RWPE2 (cell line): ENCODE measurements around the gene ILK.
A peak's percentile ranks its signal among the peaks of the same experiment; 100 is the strongest.

Source experiments
- ATAC-seq: fragments of 200-7000 bp; cut with Tn5 transposase; 3 replicates; pipeline ENCODE4 v1.9.1; 2021; ENCODE audit warnings: low read depth
- DNase-seq: peaks from one replicate; pipeline ENCODE4 v3.0.0-alpha.2; 2020; ENCODE audit warnings: low spot score
- H3K27ac ChIP-seq: fragments of 450-650 bp; 2 replicates; pipeline ENCODE4 v1.5.1; 2017; ENCODE audit warnings: mild to moderate bottlenecking; ENCODE audit not compliant: poor library complexity, severe bottlenecking
- H3K27me3 ChIP-seq: fragments of 250-450 bp; sonication (Bioruptor Pico); 2 replicates; pipeline ENCODE4 v1.5.1; 2021; ENCODE audit warnings: mild to moderate bottlenecking, moderate library complexity; ENCODE audit not compliant: insufficient read depth, poor library complexity, severe bottlenecking
- H3K36me3 ChIP-seq: fragments of 250-450 bp; sonication (Bioruptor Pico); 2 replicates; pipeline ENCODE4 v1.5.1; 2020; ENCODE audit warnings: low read depth, mild to moderate bottlenecking, moderate library complexity
- H3K4me1 ChIP-seq: fragments of 250-450 bp; sonication (Bioruptor Pico); 2 replicates; pipeline ENCODE4 v1.5.1; 2021; ENCODE audit warnings: mild to moderate bottlenecking, moderate library complexity; ENCODE audit not compliant: insufficient read depth, poor library complexity, severe bottlenecking
- H3K4me3 ChIP-seq: fragments of 250-450 bp; sonication (Bioruptor Pico); 2 replicates; pipeline ENCODE4 v1.5.1; 2021; ENCODE audit warnings: mild to moderate bottlenecking, moderate library complexity; ENCODE audit not compliant: severe bottlenecking
- H3K9me3 ChIP-seq: fragments of 250-450 bp; sonication (Bioruptor Pico); 2 replicates; pipeline ENCODE4 v1.5.1; 2021; ENCODE audit warnings: mild to moderate bottlenecking, moderate library complexity; ENCODE audit not compliant: severe bottlenecking
- CTCF ChIP-seq: fragments of 450-650 bp; IDR thresholded peaks from one replicate; pipeline ENCODE4 v1.5.1; 2017; ENCODE audit warnings: mild to moderate bottlenecking, moderate library complexity; ENCODE audit not compliant: poor library complexity, severe bottlenecking

ILK gene

DNA sequence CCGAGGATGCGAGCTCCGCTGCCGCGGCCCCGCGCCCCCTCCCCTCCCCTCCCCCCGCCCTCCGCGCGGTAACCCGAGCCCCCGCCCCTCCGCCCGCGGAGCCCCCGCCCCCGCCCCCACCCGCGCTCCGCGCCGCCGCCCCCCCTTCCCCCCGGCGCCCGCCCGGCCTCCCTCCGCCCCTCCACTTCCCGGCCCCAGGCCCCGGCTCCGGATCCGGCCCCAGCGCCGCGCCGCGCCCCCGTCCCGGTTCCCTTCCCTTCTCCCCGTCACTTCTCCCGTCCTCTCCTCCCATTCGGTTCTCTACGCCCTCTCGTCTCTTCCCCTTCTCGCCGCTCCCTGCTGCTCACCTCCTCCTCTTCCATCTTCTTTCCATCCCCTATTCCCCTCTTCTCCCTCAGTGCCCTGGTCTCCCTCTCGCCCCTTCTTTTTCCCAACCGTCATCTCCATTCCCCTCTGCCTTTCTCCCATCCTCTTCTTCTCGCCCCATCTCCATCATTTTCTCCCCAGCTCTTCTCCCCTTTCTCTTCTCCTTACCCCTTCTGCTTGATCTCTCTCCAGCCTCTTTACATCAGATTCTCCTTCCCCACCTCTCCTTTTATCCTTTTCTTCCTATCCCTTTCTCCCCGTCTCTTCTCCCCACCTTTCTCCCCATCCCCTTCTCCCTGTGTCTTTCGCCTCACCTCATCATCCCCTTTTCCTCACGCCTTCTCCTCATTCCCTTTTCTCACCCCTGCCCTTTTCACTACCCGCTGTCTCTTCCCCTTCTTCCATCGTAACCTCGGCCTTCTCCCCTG lies 52.4 kb downstream of the ILK start, which contains the start of gene DCHS1:
Gene DCHS1 (minus strand): TSS at position 20 of the 794 bp plus-strand sequence. CDS start 14,196 bp downstream, outside the sequence.
- H3K4me3 ChIP-seq = peak within 1 kb of the TSS; percentile 17
- H3K36me3 ChIP-seq = no peaks in the 10 kb centered on the region
- H3K9me3 ChIP-seq = no peaks in the 10 kb centered on the region
- no peak within 1 kb of the TSS for H3K27ac ChIP-seq
- ATAC-seq = 0 out of 3 replicates have a peak, but pooled peaks have one; percentile 35
- peaks cover 45% of the 10 kb centered on the region for H3K27me3 ChIP-seq
- H3K4me1 ChIP-seq = no peaks in the 10 kb centered on the region
- no peak for TF ChIP-seq CTCF
- DNase-seq = no peak

- H3K36me3 ChIP-seq = no peaks in the 10 kb centered on the region
- TF ChIP-seq CTCF = no peak
- no peaks in the 10 kb centered on the region for H3K4me1 ChIP-seq
- H3K27me3 ChIP-seq = peaks cover 42% of the 10 kb centered on the region
- H3K4me3 ChIP-seq = no peak overlapping the region
- ATAC-seq = no peak
- H3K27ac ChIP-seq = no peak overlapping the region
- DNase-seq = no peak
- no peaks in the 10 kb centered on the region for H3K9me3 ChIP-seq
Measured at GRCh38 chr11:6656584-6656915, 53.0 kb downstream of the ILK start.

DNA sequence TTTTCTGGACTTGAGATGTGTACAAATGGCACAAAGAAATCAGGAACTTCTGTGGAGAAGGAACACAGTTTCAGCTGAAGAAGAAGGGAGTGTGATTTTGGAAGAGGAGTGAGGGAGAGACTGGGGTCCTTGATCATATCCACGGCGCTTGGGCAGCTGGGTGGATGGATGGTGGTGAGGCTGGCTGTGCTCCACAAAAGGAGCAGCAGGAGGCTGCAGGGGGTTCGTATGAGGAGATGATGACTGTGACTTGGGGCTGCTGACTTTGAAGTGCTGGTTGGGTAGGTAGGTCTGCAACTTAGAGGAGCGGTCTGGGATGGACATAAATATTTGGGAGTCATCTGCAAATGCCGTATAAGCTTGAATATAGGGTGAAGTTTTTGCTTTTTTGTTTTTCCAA lies 53.4 kb downstream of the ILK start:
- ATAC-seq (no peak), DNase-seq (no peak)
- Histone ChIP-seq H3K27me3 (peaks cover 42% of the 10 kb centered on the region), H3K27ac (no peak overlapping the region), H3K4me3 (no peak overlapping the region), H3K4me1 (no peaks in the 10 kb centered on the region), H3K36me3 (no peaks in the 10 kb centered on the region), H3K9me3 (no peaks in the 10 kb centered on the region)
- no peak for TF ChIP-seq CTCF

DNA sequence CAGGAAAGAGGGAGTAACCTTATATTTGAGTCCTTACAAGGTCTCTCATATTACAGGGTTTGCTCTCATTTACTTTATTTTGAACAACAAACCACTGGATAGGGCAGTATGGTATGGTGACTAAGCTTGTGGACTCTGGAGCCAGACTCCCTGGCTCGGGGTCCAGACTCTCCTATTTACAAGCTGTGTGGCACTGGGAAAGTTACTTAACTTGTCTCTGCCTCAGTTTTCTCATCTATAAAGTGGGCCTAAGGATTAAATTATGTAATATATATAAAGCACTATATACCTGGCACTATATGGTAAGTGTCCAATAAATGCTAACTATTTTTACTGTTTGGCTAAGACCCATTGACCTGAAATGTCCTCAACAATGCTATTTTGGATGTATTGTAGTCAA lies 53.8 kb downstream of the ILK start:
- Histone ChIP-seq H3K4me3 (no peak overlapping the region), H3K36me3 (no peaks in the 10 kb centered on the region), H3K4me1 (no peaks in the 10 kb centered on the region), H3K9me3 (no peaks in the 10 kb centered on the region), H3K27ac (no peak overlapping the region), H3K27me3 (peaks cover 42% of the 10 kb centered on the region)
- DNase-seq (no peak), ATAC-seq (no peak)
- no peak for TF ChIP-seq CTCF

DNA sequence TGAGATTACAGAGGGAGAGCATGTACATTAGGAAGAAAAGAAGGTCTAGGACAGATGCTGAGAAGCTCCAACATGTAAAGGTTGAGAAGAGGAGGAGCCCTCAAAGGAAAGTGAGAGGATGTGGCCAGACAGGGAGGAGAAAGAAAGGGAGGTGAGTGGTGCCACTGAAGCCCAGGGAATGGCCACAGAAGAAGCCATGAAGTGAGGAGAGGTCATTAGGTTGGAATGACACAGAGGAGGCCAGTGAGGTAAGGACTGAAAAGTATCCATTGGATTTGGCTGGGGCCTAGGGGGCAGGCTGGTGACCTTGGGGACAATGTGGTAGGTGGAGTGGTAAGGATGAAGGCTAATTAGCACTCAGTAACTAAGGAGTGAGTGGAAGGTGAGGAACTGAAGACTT lies 55.1 kb downstream of the ILK start:
- Histone ChIP-seq H3K36me3 (no peaks in the 10 kb centered on the region), H3K4me1 (no peaks in the 10 kb centered on the region), H3K4me3 (no peak overlapping the region), H3K27ac (no peak overlapping the region), H3K9me3 (no peaks in the 10 kb centered on the region), H3K27me3 (peaks cover 42% of the 10 kb centered on the region)
- ATAC-seq (no peak), DNase-seq (no peak)
- TF ChIP-seq CTCF = no peak
